ENCODE results near the gene MRPL14.
"Not testable (repeated sequence)": the region's sequence is repeated elsewhere in the genome, so short reads cannot be mapped to it uniquely, and the experiment has no call there.

Gene MRPL14

GRCh38 chr6:44100088-44100550 is 27.1 kb downstream of the MRPL14 start:
- Histone ChIP-seq H3K9me3 (ENCODE audit: control insufficient read depth, low read length) (no peaks in the 10 kb centered on the region), H3K36me3 (ENCODE audit: control insufficient read depth, insufficient read depth, low read length) (peaks cover 7% of the 10 kb centered on the region), H3K4me3 (ENCODE audit: insufficient read depth, low read depth, low read length) (no peak overlapping the region), H3K27me3 (ENCODE audit: control insufficient read depth, insufficient read depth, low read length, poor library complexity, severe bottlenecking) (no peaks in the 10 kb centered on the region), H3K4me1 (ENCODE audit: control insufficient read depth, insufficient read depth, low read length) (peaks cover 10% of the 10 kb centered on the region), H3K27ac (ENCODE audit: insufficient read depth, low read depth, low read length, poor library complexity, severe bottlenecking) (no peak overlapping the region)
- WGBS, 2 experiments = 83 to 85% methylated on average over 1 of the region's 1 CpG

GRCh38 chr6:44099192-44099591 is 28.1 kb downstream of the MRPL14 start:
- 94 to 96% methylated on average over 1 of the region's 1 CpG for WGBS, 2 experiments

GRCh38 chr6:44097782-44098317 is 29.4 kb downstream of the MRPL14 start:
- Histone ChIP-seq H3K4me3 (ENCODE audit: insufficient read depth, low read depth, low read length) (no peak overlapping the region), H3K36me3 (ENCODE audit: control insufficient read depth, insufficient read depth, low read length) (no peaks in the 10 kb centered on the region), H3K27ac (ENCODE audit: insufficient read depth, low read depth, low read length, poor library complexity, severe bottlenecking) (no peak overlapping the region), H3K9me3 (ENCODE audit: control insufficient read depth, low read length) (no peaks in the 10 kb centered on the region), H3K27me3 (ENCODE audit: control insufficient read depth, insufficient read depth, low read length, poor library complexity, severe bottlenecking) (no peaks in the 10 kb centered on the region), H3K4me1 (ENCODE audit: control insufficient read depth, insufficient read depth, low read length) (peaks cover 3% of the 10 kb centered on the region)
- 90 to 94% methylated on average over 2 of the region's 2 CpGs for WGBS, 2 experiments

More at GRCh38 chr6:44099192-44099591, 28.1 kb downstream of the MRPL14 start:
- Histone ChIP-seq H3K27me3 (ENCODE audit: control insufficient read depth, insufficient read depth, low read length, poor library complexity, severe bottlenecking) (no peaks in the 10 kb centered on the region), H3K27ac (ENCODE audit: insufficient read depth, low read depth, low read length, poor library complexity, severe bottlenecking) (no peak overlapping the region), H3K4me3 (ENCODE audit: insufficient read depth, low read depth, low read length) (no peak overlapping the region), H3K9me3 (ENCODE audit: control insufficient read depth, low read length) (no peaks in the 10 kb centered on the region), H3K4me1 (ENCODE audit: control insufficient read depth, insufficient read depth, low read length) (peaks cover 10% of the 10 kb centered on the region), H3K36me3 (ENCODE audit: control insufficient read depth, insufficient read depth, low read length) (peaks cover 7% of the 10 kb centered on the region)

- Histone ChIP-seq H3K27ac (ENCODE audit: insufficient read depth, low read depth, low read length, poor library complexity, severe bottlenecking) (no peak overlapping the region), H3K36me3 (ENCODE audit: control insufficient read depth, insufficient read depth, low read length) (no peaks in the 10 kb centered on the region), H3K4me3 (ENCODE audit: insufficient read depth, low read depth, low read length) (no peak overlapping the region), H3K9me3 (ENCODE audit: control insufficient read depth, low read length) (no peaks in the 10 kb centered on the region), H3K27me3 (ENCODE audit: control insufficient read depth, insufficient read depth, low read length, poor library complexity, severe bottlenecking) (no peaks in the 10 kb centered on the region), H3K4me1 (ENCODE audit: control insufficient read depth, insufficient read depth, low read length) (no peaks in the 10 kb centered on the region)
- WGBS, 2 experiments = 61 to 67% methylated on average over 3 of the region's 3 CpGs
Measured at GRCh38 chr6:44096612-44097011, 30.6 kb downstream of the MRPL14 start.

GRCh38 chr6:44095243-44095623 is 32.0 kb downstream of the MRPL14 start:
- not testable (repeated sequence) for H3K27ac ChIP-seq (ENCODE audit: insufficient read depth, low read depth, low read length, poor library complexity, severe bottlenecking); H3K9me3 ChIP-seq (ENCODE audit: control insufficient read depth, low read length); H3K36me3 ChIP-seq (ENCODE audit: control insufficient read depth, insufficient read depth, low read length); H3K4me3 ChIP-seq (ENCODE audit: insufficient read depth, low read depth, low read length); H3K4me1 ChIP-seq (ENCODE audit: control insufficient read depth, insufficient read depth, low read length); H3K27me3 ChIP-seq (ENCODE audit: control insufficient read depth, insufficient read depth, low read length, poor library complexity, severe bottlenecking)
- whole genome bisulfite sequencing, 2 experiments = 95 to 98% methylated on average over 6 of the region's 6 CpGs

- Histone ChIP-seq H3K4me3 (ENCODE audit: insufficient read depth, low read depth, low read length) (no peak overlapping the region), H3K9me3 (ENCODE audit: control insufficient read depth, low read length) (no peaks in the 10 kb centered on the region), H3K36me3 (ENCODE audit: control insufficient read depth, insufficient read depth, low read length) (no peaks in the 10 kb centered on the region), H3K27ac (ENCODE audit: insufficient read depth, low read depth, low read length, poor library complexity, severe bottlenecking) (no peak overlapping the region), H3K27me3 (ENCODE audit: control insufficient read depth, insufficient read depth, low read length, poor library complexity, severe bottlenecking) (no peaks in the 10 kb centered on the region), H3K4me1 (ENCODE audit: control insufficient read depth, insufficient read depth, low read length) (no peaks in the 10 kb centered on the region)
- WGBS, 2 experiments = 91 to 94% methylated on average over 10 of the region's 10 CpGs
Measured at GRCh38 chr6:44094403-44095242, 32.6 kb downstream of the MRPL14 start.

- H3K27me3 ChIP-seq (ENCODE audit: control insufficient read depth, insufficient read depth, low read length, poor library complexity, severe bottlenecking) = no peaks in the 10 kb centered on the region
- 83 to 85% methylated on average over 6 of the region's 6 CpGs for WGBS, 2 experiments
- no peaks in the 10 kb centered on the region for H3K4me1 ChIP-seq (ENCODE audit: control insufficient read depth, insufficient read depth, low read length)
Measured at GRCh38 chr6:44093750-44094402, 33.4 kb downstream of the MRPL14 start.

GRCh38 chr6:44093066-44093465 is 34.2 kb downstream of the MRPL14 start:
- no peaks in the 10 kb centered on the region for H3K36me3 ChIP-seq (ENCODE audit: control insufficient read depth, insufficient read depth, low read length)
- H3K27ac ChIP-seq (ENCODE audit: insufficient read depth, low read depth, low read length, poor library complexity, severe bottlenecking) = no peak overlapping the region
- H3K27me3 ChIP-seq (ENCODE audit: control insufficient read depth, insufficient read depth, low read length, poor library complexity, severe bottlenecking) = no peaks in the 10 kb centered on the region
- no peak overlapping the region for H3K4me3 ChIP-seq (ENCODE audit: insufficient read depth, low read depth, low read length)
- no peaks in the 10 kb centered on the region for H3K9me3 ChIP-seq (ENCODE audit: control insufficient read depth, low read length)
- WGBS, 2 experiments = 89 to 90% methylated on average over 5 of the region's 5 CpGs
- no peaks in the 10 kb centered on the region for H3K4me1 ChIP-seq (ENCODE audit: control insufficient read depth, insufficient read depth, low read length)

More at GRCh38 chr6:44093750-44094402, 33.4 kb downstream of the MRPL14 start:
- no peaks in the 10 kb centered on the region for H3K9me3 ChIP-seq (ENCODE audit: control insufficient read depth, low read length)
- H3K4me3 ChIP-seq (ENCODE audit: insufficient read depth, low read depth, low read length) = no peak overlapping the region
- H3K27ac ChIP-seq (ENCODE audit: insufficient read depth, low read depth, low read length, poor library complexity, severe bottlenecking) = no peak overlapping the region
- H3K36me3 ChIP-seq (ENCODE audit: control insufficient read depth, insufficient read depth, low read length) = no peaks in the 10 kb centered on the region

- no peaks in the 10 kb centered on the region for H3K27me3 ChIP-seq (ENCODE audit: control insufficient read depth, insufficient read depth, low read length, poor library complexity, severe bottlenecking)
- H3K4me3 ChIP-seq (ENCODE audit: insufficient read depth, low read depth, low read length) = no peak overlapping the region
- H3K4me1 ChIP-seq (ENCODE audit: control insufficient read depth, insufficient read depth, low read length) = no peaks in the 10 kb centered on the region
- no peak overlapping the region for H3K27ac ChIP-seq (ENCODE audit: insufficient read depth, low read depth, low read length, poor library complexity, severe bottlenecking)
- H3K9me3 ChIP-seq (ENCODE audit: control insufficient read depth, low read length) = no peaks in the 10 kb centered on the region
- 93 to 94% methylated on average over 7 of the region's 7 CpGs for WGBS, 2 experiments
- no peaks in the 10 kb centered on the region for H3K36me3 ChIP-seq (ENCODE audit: control insufficient read depth, insufficient read depth, low read length)
Measured at GRCh38 chr6:44091981-44092884, 35.0 kb downstream of the MRPL14 start.
